ENCODE measurements around the gene TMCO4. TPM values are rescaled to one million over a fixed set of nuclear protein-coding genes. Genes with fewer than 3 reads are reported as not detected.

The TMCO4 gene
- total and polyA plus RNA-seq, 2 of the 8 experiments (the other 6 are each of a cell fraction or from before 2014, with no cell fraction given): 3.0 to 3.1 TPM

- Histone ChIP-seq H3K79me2 (ENCODE audit: control insufficient read depth in 1 of 2, insufficient read depth in 2 of 2, low read length in 2 of 2) (no peaks in the 10 kb centered on the region), H4K20me1 (replicated peaks in 1 of 2; ENCODE audit: control insufficient read depth in 1 of 2, insufficient read depth in 2 of 2, low read length in 2 of 2) (no peaks in the 10 kb centered on the region), H2BK120ac (replicated peaks; ENCODE audit: low read depth, low read length) (no peak overlapping the region), H3K4ac (replicated peaks; ENCODE audit: insufficient read length, low read depth, low read length) (no peak overlapping the region), H4K5ac (ENCODE audit: insufficient read length, low read depth, low read length) (no peak overlapping the region), H2BK12ac (ENCODE audit: low read depth, low read length) (no peak overlapping the region), H3K27ac (ENCODE audit: low read depth, low read length) (no peak overlapping the region), H3K23me2 (ENCODE audit: low read depth, low read length) (no peaks in the 10 kb centered on the region), H3K56ac (replicated peaks; ENCODE audit: insufficient read length, low read depth, low read length) (no peak overlapping the region), H4K8ac (ENCODE audit: extremely low read depth, insufficient read depth, low read length) (no peak overlapping the region), H3K36me3 (ENCODE audit: control insufficient read depth in 2 of 4, insufficient read depth in 4 of 4, low read length in 3 of 4) (no peaks in the 10 kb centered on the region), H3K27me3 (replicated peaks in 1 of 4; ENCODE audit: control insufficient read depth in 3 of 4, extremely low read depth in 1 of 4, insufficient read depth in 3 of 4, low read length in 3 of 4) (no peaks in the 10 kb centered on the region), H3K4me3 (ENCODE audit: extremely low read depth in 1 of 4, insufficient read depth in 2 of 4, low read depth in 3 of 4, low read length in 4 of 4) (no peak overlapping the region), H3K23ac (ENCODE audit: insufficient read length) (no peak overlapping the region), H2AFZ (ENCODE audit: low read length) (no peak overlapping the region), H3K4me1 (replicated peaks in 1 of 4; ENCODE audit: control insufficient read depth in 3 of 4, insufficient read depth in 4 of 4, low read length in 3 of 4) (peaks cover 6 to 19% (median 14%) of the 10 kb centered on the region in 4 experiments), H3K9me3 (ENCODE audit: insufficient read depth in 2 of 2, low read depth in 1 of 2, low read length in 1 of 2) (no peaks in the 10 kb centered on the region), H3K14ac (ENCODE audit: insufficient read length) (no peak overlapping the region), H3K79me1 (ENCODE audit: low read depth, low read length) (no peaks in the 10 kb centered on the region), H2AK5ac (ENCODE audit: low read depth, low read length) (no peak overlapping the region), H2BK15ac (ENCODE audit: low read length) (no peak overlapping the region), H4K91ac (replicated peaks; ENCODE audit: insufficient read length, low read length) (no peak overlapping the region), H2BK20ac (ENCODE audit: low read length) (no peak overlapping the region), H3K4me2 (ENCODE audit: insufficient read depth in 1 of 2, low read depth in 2 of 2, low read length in 2 of 2) (no peak overlapping the region), H3K9ac (replicated peaks in 1 of 4; ENCODE audit: extremely low read depth in 1 of 4, low read depth in 3 of 4, low read length in 3 of 4) (no peak overlapping the region), H3K18ac (ENCODE audit: extremely low read depth, low read length) (no peak overlapping the region), H2BK5ac (ENCODE audit: low read depth, low read length) (no peak overlapping the region)
- 82% methylated on average over 10 of the region's 10 CpGs; no CpG with 5 or more reads in 1 of the 2 experiments for WGBS, 2 experiments (ENCODE audit: extremely low coverage in 1 of 2, insufficient coverage in 1 of 2, insufficient read length in 1 of 2, insufficient replicate concordance in 2 of 2, low coverage in 1 of 2, low lambda C conversion rate in 2 of 2, missing lambda C conversion rate in 1 of 2)
- ChIA-PET CTCF (ENCODE audit: partially characterized antibody) (interaction anchor here (0.5 to 1.5 kb wide), 8 partner anchors 21 to 468 kb away, joined by 3 to 8 read pairs (median 4); partner anchors contain the start of gene OTUD3), POLR2A (ENCODE audit: partially characterized antibody) (no interaction called here)
- TF ChIP-seq CTCF (IDR thresholded peaks at IDR 0.05; ENCODE audit: control extremely low read depth in 1 of 3, insufficient read depth in 1 of 3, low read depth in 1 of 3, low read length in 3 of 3) (no peak), MAFK (IDR thresholded peaks at IDR 0.05; ENCODE audit: low read depth, low read length) (no peak)
- FAIRE-seq (no peak), DNase-seq (ENCODE audit: low read depth in 1 of 2, low spot score in 2 of 2) (no peak)
These were observed 34.1 kb downstream of the TMCO4 start for GRCh38 chr1:19765623-19766022.

All from H1 (cell line).